T-cell (primary cell): ENCODE data around the gene C11orf54. TPM values are rescaled to one million over a fixed set of nuclear protein-coding genes. Genes with fewer than 3 reads are reported as not detected.

ENCODE experiments used
- ATAC-seq, 4 experiments: fragments of 200-7000 bp in 3 of 4; fragments of 150-1000 bp in 1 of 4; cut with Tn5 transposase; replicated peaks in 1 of 4; 1 replicate in 3 of 4; 2 replicates in 1 of 4; pipeline ENCODE4 v1.10.0; 2021; ENCODE audit warnings: moderate library complexity in 3 of 4, mild to moderate bottlenecking in 2 of 4, moderate number of reproducible peaks in 1 of 4
- CTCF ChIA-PET, 2 donors: fragments of 300-600 bp; sonication (Branson Sonifier 250); formaldehyde crosslinking; loops; one replicate each; lab custom pipeline; 2022; ENCODE audit warnings: antibody characterized with exemption in 2 of 2; lab: Charles Lee
- POLR2A ChIA-PET, 2 donors: fragments of 300-600 bp; sonication (Branson Sonifier 250); formaldehyde crosslinking; loops; one replicate each; lab custom pipeline; 2022; ENCODE audit warnings: antibody characterized with exemption in 2 of 2; lab: Charles Lee
- DNase-seq, 35 experiments: peaks; one replicate each; pipeline versions ENCODE4 v3.0.0 to v3.0.0-alpha.2; 2013 to 2023
- H3K27ac ChIP-seq: one replicate; pipeline ENCODE4 v1.5.1; 2013; ENCODE audit warnings: low read length
- H3K27me3 ChIP-seq, 2 experiments: replicated peaks in 1 of 2; 1 replicate in 1 of 2; 2 replicates in 1 of 2; pipeline versions ENCODE4 v1.6.1 to v1.7.0; 2013; ENCODE audit warnings: low read length in 1 of 2, mixed read lengths in 1 of 2; ENCODE audit not compliant: control insufficient read depth in 2 of 2, insufficient read depth in 2 of 2; ENCODE audit errors: extremely low read depth in 1 of 2
- H3K36me3 ChIP-seq, 2 donors: 1 replicate in 1 of 2; 2 replicates in 1 of 2; pipeline versions ENCODE4 v1.6.1 to v1.7.0; 2013; ENCODE audit warnings: low read length in 1 of 2; ENCODE audit not compliant: control insufficient read depth in 2 of 2, insufficient read depth in 1 of 2; ENCODE audit errors: extremely low read depth in 1 of 2
- H3K4me1 ChIP-seq, 2 experiments: 1 replicate in 1 of 2; 2 replicates in 1 of 2; pipeline versions ENCODE4 v1.6.1 to v1.7.0; 2013; ENCODE audit warnings: low read length in 2 of 2, mixed read lengths in 1 of 2; ENCODE audit not compliant: insufficient read depth in 2 of 2, control insufficient read depth in 1 of 2; ENCODE audit errors: extremely low read depth in 1 of 2
- H3K4me3 ChIP-seq, 2 donors: 1 replicate in 1 of 2; 2 replicates in 1 of 2; pipeline versions ENCODE4 v1.5.1 to v1.7.0; 2013; ENCODE audit warnings: mild to moderate bottlenecking in 2 of 2, low read length in 1 of 2, moderate library complexity in 1 of 2; ENCODE audit not compliant: control insufficient read depth in 1 of 2; ENCODE audit errors: extremely low read depth in 1 of 2
- H3K9me3 ChIP-seq: 2 replicates; pipeline ENCODE4 v1.7.0; 2013
- H3K27ac Mint-ChIP-seq, 2 donors: one replicate each; pipeline ENCODE4 v1.8.0; 2020 to 2021; ENCODE audit warnings: mild to moderate bottlenecking in 2 of 2, mixed read lengths in 2 of 2
- H3K27me3 Mint-ChIP-seq, 2 donors: one replicate each; pipeline ENCODE4 v1.8.0; 2021 to 2022; ENCODE audit warnings: mixed read lengths in 2 of 2
- H3K36me3 Mint-ChIP-seq: one replicate; pipeline ENCODE4 v1.8.0; 2021; ENCODE audit warnings: mixed read lengths
- H3K4me1 Mint-ChIP-seq, 3 donors: one replicate each; pipeline ENCODE4 v1.8.0; 2020 to 2022; ENCODE audit warnings: mixed read lengths in 3 of 3, mild to moderate bottlenecking in 1 of 3
- H3K4me3 Mint-ChIP-seq, 3 donors: one replicate each; pipeline ENCODE4 v1.8.0; 2020 to 2022; ENCODE audit warnings: mild to moderate bottlenecking in 3 of 3, mixed read lengths in 3 of 3, moderate library complexity in 3 of 3
- H3K9me3 Mint-ChIP-seq, 3 donors: one replicate each; pipeline ENCODE4 v1.8.0; 2020 to 2022; ENCODE audit warnings: mixed read lengths in 3 of 3
- WGBS: methylation state at CpG from one replicate; pipeline ENCODE4 v1.1.5; 2013; ENCODE audit warnings: missing lambda C conversion rate; ENCODE audit not compliant: insufficient coverage; 5-methylcytosine and 5-hydroxymethylcytosine counted together
- total RNA-seq, 35 experiments: library from RNA in 6 of 35; stranded (reverse) in 6 of 35; fragments of 120-200 nt in 1 of 35; gene quantifications; one replicate each; pipeline versions ENCODE4 v1.2.1 to v1.2.4 and lab custom pipeline; 2013 to 2026

C11orf54 gene
- total RNA-seq, 5 donors from 2014 or later (not counting 1 experiment from before 2014, with no cell fraction given), result 15.3 to 30.8 (median 27.4) TPM

- peak within 1 kb of the TSS; percentile 86 for H3K27ac ChIP-seq
- ChIA-PET POLR2A (interaction anchor here (0.5 to 1.6 kb wide), 7 partner anchors 9 to 344 kb away, joined by 3 to 41 read pairs (median 6); partner anchors contain the start of genes C11orf54 (in 1 of the 2), PANX1 (in 1 of the 2) and TAF1D (in 1 of the 2)), CTCF (interaction anchor here (0.7 to 1.3 kb wide), 10 partner anchors 11 to 726 kb away, joined by 3 to 37 read pairs (median 4); partner anchors contain the start of genes C11orf54 (in 2 of the 2) and TAF1D (in 1 of the 2))
- H3K4me1 ChIP-seq, result peaks cover 19 to 25% of the 10 kb centered on the region in 2 experiments
- peaks cover 19% of the 10 kb centered on the region for H3K36me3 Mint-ChIP-seq
- H3K27ac Mint-ChIP-seq, result peak within 1 kb of the TSS; percentile 94 to 98
- no peaks in the 10 kb centered on the region for H3K27me3 Mint-ChIP-seq
- H3K4me3 Mint-ChIP-seq, result peak within 1 kb of the TSS; percentile 90 to 99 (median 92)
- H3K4me3 ChIP-seq, result peak within 1 kb of the TSS; percentile 80 to 94
- H3K9me3 Mint-ChIP-seq, result no peaks in the 10 kb centered on the region
- WGBS, result under 1% methylated on average over 72 of the region's 72 CpGs
- peak; percentile 95 to 98 (median 95) for ATAC-seq
- no peaks in the 10 kb centered on the region for H3K27me3 ChIP-seq
- peaks cover 0 to 14% of the 10 kb centered on the region in 2 donors for H3K36me3 ChIP-seq
- peak; percentile 78 to 92 (median 84) for DNase-seq
- peaks cover 46 to 53% (median 51%) of the 10 kb centered on the region in 3 donors for H3K4me1 Mint-ChIP-seq
- H3K9me3 ChIP-seq, result no peaks in the 10 kb centered on the region
These were observed 42.9 kb downstream of the C11orf54 start, which contains the start of gene MED17 for GRCh38 chr11:93784145-93784934. Gene MED17 (plus strand): TSS chr11:93784282. CDS start chr11:93784514, 232 bp downstream.

- H3K36me3 ChIP-seq, result peaks cover 0 to 20% of the 10 kb centered on the region in 2 donors
- Mint-ChIP-seq H3K4me1 (peaks cover 49 to 53% (median 53%) of the 10 kb centered on the region in 3 donors), H3K36me3 (peaks cover 24% of the 10 kb centered on the region), H3K4me3 (peak overlapping the region; percentile 90 to 99 (median 92)), H3K27ac (peak overlapping the region; percentile 94 to 98), H3K9me3 (no peaks in the 10 kb centered on the region), H3K27me3 (no peaks in the 10 kb centered on the region)
- peak overlapping the region; percentile 80 to 94 for H3K4me3 ChIP-seq
- no peaks in the 10 kb centered on the region for H3K27me3 ChIP-seq
- H3K9me3 ChIP-seq, result no peaks in the 10 kb centered on the region
- H3K27ac ChIP-seq, result peak overlapping the region; percentile 86
- H3K4me1 ChIP-seq, result peaks cover 19 to 25% of the 10 kb centered on the region in 2 experiments
- whole genome bisulfite sequencing, result under 1% methylated on average over 13 of the region's 13 CpGs
- ATAC-seq (peak in 1 of 4 experiments; percentile 0), DNase-seq (peak in 2 of 35 experiments; percentile 2)
- ChIA-PET CTCF (interaction anchor here in 1 of 2 donors (1.1 kb wide), 1 partner anchor 44 kb away, joined by 7 read pairs; the partner anchor contains the start of genes C11orf54 and TAF1D), POLR2A (interaction anchor here in 1 of 2 donors (1.1 kb wide), 1 partner anchor 9 kb away, joined by 3 read pairs; no protein-coding TSS in a partner anchor)
These were observed 43.5 kb downstream of the C11orf54 start for GRCh38 chr11:93784935-93785360.

GRCh38 chr11:93791493-93791892 lies 50.0 kb downstream of the C11orf54 start:
- Mint-ChIP-seq H3K4me3 (no peak overlapping the region), H3K9me3 (no peaks in the 10 kb centered on the region), H3K36me3 (peaks cover 66% of the 10 kb centered on the region), H3K4me1 (peaks cover 25 to 31% (median 27%) of the 10 kb centered on the region in 3 donors), H3K27ac (no peak overlapping the region), H3K27me3 (no peaks in the 10 kb centered on the region)
- POLR2A ChIA-PET, result interaction anchor here in 1 of 2 donors (1.0 kb wide), 2 partner anchors 9 to 51 kb away, joined by 3 read pairs; no protein-coding TSS in a partner anchor
- Histone ChIP-seq H3K4me1 (peaks cover 4 to 7% of the 10 kb centered on the region in 2 experiments), H3K36me3 (peaks cover 0 to 77% of the 10 kb centered on the region in 2 donors), H3K27me3 (no peaks in the 10 kb centered on the region), H3K4me3 (no peak overlapping the region), H3K27ac (no peak overlapping the region), H3K9me3 (no peaks in the 10 kb centered on the region)
- WGBS, result 100% methylated on average over 3 of the region's 5 CpGs
- CTCF ChIA-PET, result no interaction called here
- no peak for ATAC-seq
- no peak for DNase-seq

- no peaks in the 10 kb centered on the region for H3K9me3 Mint-ChIP-seq
- H3K27ac Mint-ChIP-seq, result no peak overlapping the region
- Histone ChIP-seq H3K4me1 (no peaks in the 10 kb centered on the region), H3K9me3 (no peaks in the 10 kb centered on the region), H3K27me3 (no peaks in the 10 kb centered on the region), H3K36me3 (peaks cover 3 to 83% of the 10 kb centered on the region in 2 donors), H3K4me3 (no peak overlapping the region), H3K27ac (no peak overlapping the region)
- peaks cover 55% of the 10 kb centered on the region for H3K36me3 Mint-ChIP-seq
- H3K4me3 Mint-ChIP-seq, result no peak overlapping the region
- ATAC-seq, result no peak
- no CpG with 5 or more reads among the region's 6 CpGs for WGBS
- no peak for DNase-seq
- H3K27me3 Mint-ChIP-seq, result no peaks in the 10 kb centered on the region
- ChIA-PET CTCF (no interaction called here), POLR2A (interaction anchor here in 1 of 2 donors (0.8 to 1.0 kb wide), 2 partner anchors 10 to 55 kb away, joined by 3 to 5 read pairs; partner anchors contain the start of genes C11orf54 and TAF1D)
- H3K4me1 Mint-ChIP-seq, result peaks cover 5 to 11% (median 9%) of the 10 kb centered on the region in 3 donors
These were observed 55.2 kb downstream of the C11orf54 start for GRCh38 chr11:93796441-93797231.

GRCh38 chr11:93801366-93801765 lies 59.9 kb downstream of the C11orf54 start:
- WGBS, result no CpG with 5 or more reads among the region's 2 CpGs
- no peak overlapping the region for H3K27ac ChIP-seq
- no peak overlapping the region for H3K27ac Mint-ChIP-seq
- H3K9me3 ChIP-seq, result no peaks in the 10 kb centered on the region
- H3K4me1 Mint-ChIP-seq, result peaks cover 5 to 11% (median 6%) of the 10 kb centered on the region in 3 donors
- H3K9me3 Mint-ChIP-seq, result no peaks in the 10 kb centered on the region
- no peak overlapping the region for H3K4me3 Mint-ChIP-seq
- CTCF ChIA-PET, result interaction anchor here in 1 of 2 donors (1.5 to 1.6 kb wide), 2 partner anchors 17 to 704 kb away, joined by 3 to 5 read pairs; partner anchors contain the start of gene MED17
- peaks cover 51% of the 10 kb centered on the region for H3K36me3 Mint-ChIP-seq
- H3K27me3 Mint-ChIP-seq, result no peaks in the 10 kb centered on the region
- POLR2A ChIA-PET, result interaction anchor here in 1 of 2 donors (0.8 to 2.0 kb wide), 3 partner anchors 9 to 18 kb away, joined by 3 to 9 read pairs (median 3); partner anchors contain the start of gene MED17
- H3K4me3 ChIP-seq, result no peak overlapping the region
- H3K27me3 ChIP-seq, result no peaks in the 10 kb centered on the region
- DNase-seq, result no peak
- no peak for ATAC-seq
- no peaks in the 10 kb centered on the region for H3K4me1 ChIP-seq
- H3K36me3 ChIP-seq, result peaks cover 6 to 82% of the 10 kb centered on the region in 2 donors
